Astrocyte (in vitro differentiated cells and primary cell): ENCODE results near the gene GPR156. TPM values are rescaled to one million over a fixed set of nuclear protein-coding genes. Genes with fewer than 3 reads are reported as not detected.
"Not testable (repeated sequence)": the region's sequence is repeated elsewhere in the genome, so short reads cannot be mapped to it uniquely, and the experiment has no call there.

Experiments used
- DNase-seq: peaks from one replicate; pipeline ENCODE4 v3.0.0-alpha.2; 2010; ENCODE audit warnings: low read depth
- FAIRE-seq: peaks from 2 replicates; lab custom pipeline; 2011; peaks lifted over from hg19 to GRCh38; lab: Jason Lieb, UNC
- H2AFZ ChIP-seq: 2 replicates; pipeline ENCODE4 v1.6.0; 2012; ENCODE audit warnings: low read depth, low read length, inconsistent platforms
- H3K27ac ChIP-seq: 2 replicates; pipeline ENCODE4 v1.5.1; 2011; ENCODE audit warnings: low read depth, low read length, inconsistent platforms
- H3K27me3 ChIP-seq: 2 replicates; pipeline ENCODE4 v1.6.0; 2011; ENCODE audit warnings: low read length, inconsistent platforms; ENCODE audit not compliant: insufficient read depth
- H3K36me3 ChIP-seq: 2 replicates; pipeline ENCODE4 v1.5.1; 2011; ENCODE audit warnings: low read length, inconsistent platforms; ENCODE audit not compliant: insufficient read depth
- H3K4me1 ChIP-seq: 2 replicates; pipeline ENCODE4 v1.5.1; 2011; ENCODE audit warnings: low read length, inconsistent platforms; ENCODE audit not compliant: insufficient read depth
- H3K4me2 ChIP-seq: 2 replicates; pipeline ENCODE4 v1.6.0; 2012; ENCODE audit warnings: low read length, inconsistent platforms
- H3K4me3 ChIP-seq: 2 replicates; pipeline ENCODE4 v1.5.1; 2011; ENCODE audit warnings: low read depth, mild to moderate bottlenecking, low read length, inconsistent platforms; ENCODE audit not compliant: insufficient read depth
- H3K79me2 ChIP-seq: 2 replicates; pipeline ENCODE4 v1.6.0; 2012; ENCODE audit warnings: mild to moderate bottlenecking, low read length, inconsistent platforms; ENCODE audit not compliant: insufficient read depth
- H3K9ac ChIP-seq: 2 replicates; pipeline ENCODE4 v1.6.0; 2012; ENCODE audit warnings: mild to moderate bottlenecking, low read length, inconsistent platforms
- H3K9me3 ChIP-seq: 2 replicates; pipeline ENCODE4 v1.5.1; 2012; ENCODE audit warnings: low read depth, mild to moderate bottlenecking, low read length, inconsistent platforms; ENCODE audit not compliant: insufficient read depth
- H4K20me1 ChIP-seq: 2 replicates; pipeline ENCODE4 v1.6.0; 2012; ENCODE audit warnings: low read length, inconsistent platforms; ENCODE audit not compliant: insufficient read depth
- H3K27ac Mint-ChIP-seq: one replicate; pipeline ENCODE4 v1.8.0; 2021; ENCODE audit warnings: mild to moderate bottlenecking, mixed read lengths; ENCODE audit not compliant: unreplicated experiment
- H3K27me3 Mint-ChIP-seq: one replicate; pipeline ENCODE4 v1.8.0; 2021; ENCODE audit warnings: low read depth, mixed read lengths; ENCODE audit not compliant: unreplicated experiment
- H3K36me3 Mint-ChIP-seq: one replicate; pipeline ENCODE4 v1.8.0; 2021; ENCODE audit warnings: low read depth, mixed read lengths; ENCODE audit not compliant: unreplicated experiment
- H3K4me1 Mint-ChIP-seq: one replicate; pipeline ENCODE4 v1.8.0; 2021; ENCODE audit warnings: low read depth, mixed read lengths; ENCODE audit not compliant: unreplicated experiment
- H3K4me3 Mint-ChIP-seq: one replicate; pipeline ENCODE4 v1.8.0; 2021; ENCODE audit warnings: mild to moderate bottlenecking, moderate library complexity, mixed read lengths; ENCODE audit not compliant: unreplicated experiment
- H3K9me3 Mint-ChIP-seq: one replicate; pipeline ENCODE4 v1.8.0; 2021; ENCODE audit warnings: mild to moderate bottlenecking, mixed read lengths; ENCODE audit not compliant: unreplicated experiment
- CTCF ChIP-seq: IDR thresholded peaks from 2 replicates; pipeline ENCODE4 v1.5.1; 2011; ENCODE audit warnings: low read depth, mild to moderate bottlenecking, inconsistent platforms, low read length, moderate library complexity; ENCODE audit not compliant: insufficient read depth
- EZH2 ChIP-seq: IDR thresholded peaks from 2 replicates; pipeline ENCODE4 v1.6.1; 2012; ENCODE audit warnings: mild to moderate bottlenecking, low read length, inconsistent platforms; ENCODE audit not compliant: insufficient read depth
- total RNA-seq: library from RNA; stranded (reverse); gene quantifications from 2 replicates; pipeline ENCODE4 v1.2.1, GENCODE V29; 2021

Gene GPR156
- total RNA-seq, 1 donor from 2014 or later = 0.39 TPM

DNA sequence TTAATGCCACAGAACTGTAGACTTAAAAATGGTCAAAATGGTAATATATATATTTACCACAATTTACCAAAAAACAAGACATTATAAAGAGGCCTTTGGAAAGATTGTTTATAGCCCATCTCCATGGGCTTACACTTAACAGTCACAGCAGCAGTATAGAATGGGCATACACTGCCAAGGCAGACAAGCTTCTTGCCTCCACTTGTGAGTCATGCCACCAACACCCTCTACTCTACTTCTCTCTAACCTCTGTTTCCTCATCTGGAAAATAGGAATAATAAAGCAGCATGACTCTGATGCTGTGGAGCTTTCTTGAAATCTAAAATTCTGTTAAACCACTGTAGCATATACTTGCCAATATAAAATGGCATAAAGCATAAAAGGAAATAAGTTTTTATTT lies 14.4 kb upstream of the GPR156 start:
- H3K4me3 Mint-ChIP-seq = no peak overlapping the region
- Histone ChIP-seq H3K27me3 (no peaks in the 10 kb centered on the region), H4K20me1 (no peaks in the 10 kb centered on the region), H3K4me1 (no peaks in the 10 kb centered on the region), H3K9ac (no peak overlapping the region), H3K4me2 (no peak overlapping the region), H2AFZ (no peak overlapping the region), H3K27ac (no peak overlapping the region), H3K79me2 (no peaks in the 10 kb centered on the region), H3K4me3 (no peak overlapping the region), H3K9me3 (no peaks in the 10 kb centered on the region), H3K36me3 (no peaks in the 10 kb centered on the region)
- no peaks in the 10 kb centered on the region for H3K4me1 Mint-ChIP-seq
- H3K36me3 Mint-ChIP-seq = no peaks in the 10 kb centered on the region
- TF ChIP-seq CTCF (no peak), EZH2 (no peak)
- H3K9me3 Mint-ChIP-seq = peaks cover 2% of the 10 kb centered on the region
- FAIRE-seq (no peak), DNase-seq (no peak)
- H3K27ac Mint-ChIP-seq = no peak overlapping the region
- peaks cover 6% of the 10 kb centered on the region for H3K27me3 Mint-ChIP-seq

- Histone ChIP-seq H3K4me2 (no peak overlapping the region), H3K79me2 (no peaks in the 10 kb centered on the region), H3K27me3 (no peaks in the 10 kb centered on the region), H2AFZ (no peak overlapping the region), H3K4me1 (no peaks in the 10 kb centered on the region), H3K27ac (no peak overlapping the region), H3K9ac (no peak overlapping the region), H4K20me1 (no peaks in the 10 kb centered on the region), H3K4me3 (no peak overlapping the region), H3K9me3 (no peaks in the 10 kb centered on the region), H3K36me3 (no peaks in the 10 kb centered on the region)
- DNase-seq (no peak), FAIRE-seq (no peak)
- Mint-ChIP-seq H3K4me1 (no peaks in the 10 kb centered on the region), H3K9me3 (peaks cover 4% of the 10 kb centered on the region), H3K36me3 (no peaks in the 10 kb centered on the region), H3K4me3 (no peak overlapping the region), H3K27ac (no peak overlapping the region), H3K27me3 (peaks cover 6% of the 10 kb centered on the region)
- TF ChIP-seq CTCF (no peak), EZH2 (no peak)
Measured at GRCh38 chr3:120298996-120299395, 14.0 kb upstream of the GPR156 start.

GRCh38 chr3:120291552-120291951 lies 6.5 kb upstream of the GPR156 start:
- H3K9ac ChIP-seq, H3K4me1 Mint-ChIP-seq, H3K36me3 ChIP-seq, H3K4me2 ChIP-seq, H3K4me1 ChIP-seq, H3K27ac ChIP-seq, H3K9me3 ChIP-seq, H3K4me3 Mint-ChIP-seq, H3K27ac Mint-ChIP-seq, H3K27me3 ChIP-seq, FAIRE-seq, H3K4me3 ChIP-seq, H3K79me2 ChIP-seq, H2AFZ ChIP-seq, H4K20me1 ChIP-seq, H3K36me3 Mint-ChIP-seq: not testable (repeated sequence)
- peak; percentile 20 for DNase-seq
- Mint-ChIP-seq H3K9me3 (peaks cover 31% of the 10 kb centered on the region), H3K27me3 (peaks cover 12% of the 10 kb centered on the region)
